HG03139 (cell line): Measurements from ENCODE around the gene CDK11B.
"Not testable (repeated sequence)": the region's sequence is repeated elsewhere in the genome, so short reads cannot be mapped to it uniquely, and the experiment has no call there.

ENCODE experiments used
- ATAC-seq: cut with Tn5 transposase; IDR thresholded peaks from one replicate; pipeline ENCODE4 v1.9.1; 2021; ENCODE audit not compliant: unreplicated experiment

CDK11B gene

GRCh38 chr1:1658583-1659549, at the start of gene CDK11B:
CDK11B (minus strand) TSS chr1:1659004; CDS start chr1:1657485, 1,519 bp downstream.
- peak; percentile 82 for ATAC-seq

GRCh38 chr1:1707897-1708296, 49.1 kb upstream of the CDK11B start:
- not testable (repeated sequence) for ATAC-seq

- not testable (repeated sequence) for ATAC-seq
These were observed 48.4 kb upstream of the CDK11B start for GRCh38 chr1:1707241-1707640.

- not testable (repeated sequence) for ATAC-seq
These were observed 46.8 kb upstream of the CDK11B start for GRCh38 chr1:1705623-1706022.

- ATAC-seq, result not testable (repeated sequence)
These were observed 45.6 kb upstream of the CDK11B start for GRCh38 chr1:1704284-1704957.

- no peak for ATAC-seq
These were observed 45.0 kb upstream of the CDK11B start for GRCh38 chr1:1703796-1704195.

GRCh38 chr1:1702506-1702905, 43.7 kb upstream of the CDK11B start:
- not testable (repeated sequence) for ATAC-seq

GRCh38 chr1:1700557-1700956, 41.8 kb upstream of the CDK11B start:
- ATAC-seq, result not testable (repeated sequence)

- not testable (repeated sequence) for ATAC-seq
These were observed 41.3 kb upstream of the CDK11B start for GRCh38 chr1:1700067-1700466.

GRCh38 chr1:1699061-1699460, 40.3 kb upstream of the CDK11B start:
- ATAC-seq, result not testable (repeated sequence)

- not testable (repeated sequence) for ATAC-seq
These were observed 38.8 kb upstream of the CDK11B start for GRCh38 chr1:1697358-1698183.

GRCh38 chr1:1696431-1697357, 37.9 kb upstream of the CDK11B start:
- ATAC-seq, result not testable (repeated sequence)

GRCh38 chr1:1692714-1693647, 34.2 kb upstream of the CDK11B start, which contains the start of gene SLC35E2B:
SLC35E2B (minus strand) TSS chr1:1692795; CDS start chr1:1676699, 16,096 bp downstream.
- peak; percentile 72 for ATAC-seq

- ATAC-seq, result peak; percentile 37
These were observed 33.5 kb upstream of the CDK11B start for GRCh38 chr1:1692324-1692713.

- ATAC-seq, result not testable (repeated sequence)
These were observed 32.6 kb upstream of the CDK11B start for GRCh38 chr1:1691443-1691842.

- not testable (repeated sequence) for ATAC-seq
These were observed 30.7 kb upstream of the CDK11B start for GRCh38 chr1:1689526-1689925.

GRCh38 chr1:1687846-1688245, 29.0 kb upstream of the CDK11B start:
- no peak for ATAC-seq

- ATAC-seq, result no peak
These were observed 25.4 kb upstream of the CDK11B start for GRCh38 chr1:1684031-1684681.
